Activated naive CD8-positive, alpha-beta T cell treated with anti-CD3 and anti-CD28 coated beads, Interleukin-2, amount 50 U/mL, for 24 hours (primary cell): ENCODE results near the gene ZNF775.

Experiments used
- ATAC-seq: fragments of 150-1000 bp; cut with Tn5 transposase; one replicate; pipeline ENCODE4 v1.10.0; 2021
- DNase-seq: peaks from one replicate; pipeline ENCODE4 v3.0.0; 2021
- H3K27ac Mint-ChIP-seq: one replicate; pipeline ENCODE4 v1.8.0; 2021; ENCODE audit warnings: mild to moderate bottlenecking, mixed read lengths
- H3K27me3 Mint-ChIP-seq: one replicate; pipeline ENCODE4 v1.8.0; 2021; ENCODE audit warnings: mixed read lengths
- H3K36me3 Mint-ChIP-seq: one replicate; pipeline ENCODE4 v1.8.0; 2021; ENCODE audit warnings: low read depth, mixed read lengths
- H3K4me1 Mint-ChIP-seq: one replicate; pipeline ENCODE4 v1.8.0; 2021; ENCODE audit warnings: mixed read lengths
- H3K4me3 Mint-ChIP-seq: one replicate; pipeline ENCODE4 v1.8.0; 2021; ENCODE audit warnings: mild to moderate bottlenecking, moderate library complexity, mixed read lengths
- H3K9me3 Mint-ChIP-seq: one replicate; pipeline ENCODE4 v1.8.0; 2021; ENCODE audit warnings: mixed read lengths

Gene ZNF775

DNA sequence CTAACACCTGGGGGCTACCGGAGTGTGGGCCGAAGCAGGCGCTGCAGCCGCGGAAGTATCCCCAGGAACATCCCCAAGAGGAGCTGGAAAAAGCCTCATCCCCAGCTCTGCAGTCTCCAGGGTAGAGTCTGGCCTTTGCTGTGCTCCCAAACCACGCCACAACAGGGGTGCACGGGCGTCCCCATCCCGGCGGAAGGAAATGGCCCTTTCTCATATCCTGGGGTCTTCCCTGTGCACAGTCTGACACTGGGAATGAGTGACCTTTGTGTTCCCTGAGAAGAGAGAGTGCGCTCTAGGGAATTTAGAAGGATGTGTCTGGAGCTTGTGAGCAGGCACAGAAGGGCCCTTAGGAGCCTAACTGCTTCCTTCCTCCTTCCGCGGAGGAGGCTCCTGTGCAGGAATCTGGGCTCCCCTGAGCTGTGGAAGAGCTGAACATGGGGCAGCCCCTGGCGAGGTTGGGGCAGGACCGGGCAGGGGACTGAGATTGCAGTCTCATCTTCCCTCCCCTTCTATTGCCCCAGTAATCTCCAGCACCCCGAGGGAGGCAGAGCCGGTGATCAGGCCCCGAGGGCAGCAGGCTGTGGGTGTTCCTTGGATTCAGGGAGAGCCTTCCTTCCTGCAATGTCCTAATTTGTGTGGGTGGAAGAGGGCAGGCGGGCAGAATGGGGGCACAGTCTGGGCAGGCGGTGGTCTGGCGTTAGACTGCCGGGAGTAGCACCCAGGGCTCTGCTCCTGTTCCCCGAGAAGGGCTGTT lies 9.2 kb upstream of the ZNF775 start:
- H3K36me3 Mint-ChIP-seq, result peaks cover 7% of the 10 kb centered on the region

DNA sequence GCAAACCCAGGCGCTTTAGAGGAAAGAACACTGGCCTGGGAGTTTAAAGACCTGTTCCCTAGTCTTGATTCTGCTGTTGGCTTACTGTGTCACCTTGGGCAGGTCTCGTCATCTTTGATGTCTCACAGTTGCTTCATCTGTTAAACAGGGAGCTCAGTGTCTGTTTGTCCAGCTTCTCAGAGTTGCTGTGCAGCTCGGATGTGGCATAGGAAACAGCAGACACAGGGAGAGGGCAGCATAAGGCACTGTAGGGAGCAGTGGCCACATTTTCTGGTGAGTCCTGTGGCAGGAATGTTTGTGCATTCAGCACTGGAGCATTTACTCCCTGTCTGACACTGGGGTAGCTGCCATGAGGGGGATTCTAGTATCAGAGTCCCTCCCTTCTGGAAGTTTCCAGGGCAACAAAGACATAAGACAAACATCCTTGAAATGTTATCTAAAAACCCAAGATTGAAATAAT lies 8.5 kb upstream of the ZNF775 start:
- peaks cover 7% of the 10 kb centered on the region for H3K36me3 Mint-ChIP-seq
- H3K4me3 Mint-ChIP-seq, result peak overlapping the region; percentile 89
- DNase-seq (no peak), ATAC-seq (no peak)
- H3K27me3 Mint-ChIP-seq, result no peaks in the 10 kb centered on the region
- H3K27ac Mint-ChIP-seq, result no peak overlapping the region
- H3K9me3 Mint-ChIP-seq, result no peaks in the 10 kb centered on the region
- H3K4me1 Mint-ChIP-seq, result peaks cover 50% of the 10 kb centered on the region

More for the DNA sequence above, 9.2 kb upstream of the ZNF775 start:
- no peak for DNase-seq
- ATAC-seq, result no peak
- Mint-ChIP-seq H3K4me1 (peaks cover 50% of the 10 kb centered on the region), H3K9me3 (no peaks in the 10 kb centered on the region), H3K27me3 (no peaks in the 10 kb centered on the region), H3K27ac (peak overlapping the region; percentile 93), H3K4me3 (peak overlapping the region; percentile 89)

DNA sequence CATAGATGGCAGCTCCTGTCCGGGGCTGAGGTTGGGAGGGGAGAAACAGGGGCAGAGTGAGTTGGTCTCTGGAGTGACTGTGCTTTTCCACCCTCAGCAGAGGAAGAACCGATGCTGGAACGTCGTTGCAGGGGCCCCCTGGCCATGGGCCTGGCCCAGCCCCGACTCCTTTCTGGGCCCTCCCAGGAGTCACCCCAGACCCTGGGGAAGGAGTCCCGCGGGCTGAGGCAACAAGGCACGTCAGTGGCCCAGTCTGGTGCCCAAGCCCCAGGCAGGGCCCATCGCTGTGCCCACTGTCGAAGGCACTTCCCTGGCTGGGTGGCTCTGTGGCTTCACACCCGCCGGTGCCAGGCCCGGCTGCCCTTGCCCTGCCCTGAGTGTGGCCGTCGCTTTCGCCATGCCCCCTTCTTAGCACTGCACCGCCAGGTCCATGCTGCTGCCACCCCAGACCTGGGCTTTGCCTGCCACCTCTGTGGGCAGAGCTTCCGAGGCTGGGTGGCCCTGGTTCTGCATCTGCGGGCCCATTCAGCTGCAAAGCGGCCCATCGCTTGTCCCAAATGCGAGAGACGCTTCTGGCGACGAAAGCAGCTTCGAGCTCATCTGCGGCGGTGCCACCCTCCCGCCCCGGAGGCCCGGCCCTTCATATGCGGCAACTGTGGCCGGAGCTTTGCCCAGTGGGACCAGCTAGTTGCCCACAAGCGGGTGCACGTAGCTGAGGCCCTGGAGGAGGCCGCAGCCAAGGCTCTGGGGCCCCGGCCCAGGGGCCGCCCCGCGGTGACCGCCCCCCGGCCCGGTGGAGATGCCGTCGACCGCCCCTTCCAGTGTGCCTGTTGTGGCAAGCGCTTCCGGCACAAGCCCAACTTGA lies 7.8 kb upstream of the ZNF775 start:
- peaks cover 50% of the 10 kb centered on the region for H3K4me1 Mint-ChIP-seq
- no peak overlapping the region for H3K4me3 Mint-ChIP-seq
- H3K27me3 Mint-ChIP-seq, result no peaks in the 10 kb centered on the region
- H3K36me3 Mint-ChIP-seq, result peaks cover 7% of the 10 kb centered on the region
- no peak for DNase-seq
- H3K27ac Mint-ChIP-seq, result no peak overlapping the region
- ATAC-seq, result no peak
- no peaks in the 10 kb centered on the region for H3K9me3 Mint-ChIP-seq

DNA sequence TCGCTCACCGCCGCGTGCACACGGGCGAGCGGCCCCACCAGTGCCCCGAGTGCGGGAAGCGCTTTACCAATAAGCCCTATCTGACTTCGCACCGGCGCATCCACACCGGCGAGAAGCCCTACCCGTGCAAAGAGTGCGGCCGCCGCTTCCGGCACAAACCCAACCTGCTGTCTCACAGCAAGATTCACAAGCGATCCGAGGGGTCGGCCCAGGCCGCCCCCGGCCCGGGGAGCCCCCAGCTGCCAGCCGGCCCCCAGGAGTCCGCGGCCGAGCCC lies 7.2 kb upstream of the ZNF775 start:
- H3K9me3 Mint-ChIP-seq, result no peaks in the 10 kb centered on the region
- H3K27me3 Mint-ChIP-seq, result no peaks in the 10 kb centered on the region
- no peak overlapping the region for H3K4me3 Mint-ChIP-seq
- no peak overlapping the region for H3K27ac Mint-ChIP-seq
- H3K4me1 Mint-ChIP-seq, result peaks cover 53% of the 10 kb centered on the region
- DNase-seq, result no peak
- H3K36me3 Mint-ChIP-seq, result peaks cover 7% of the 10 kb centered on the region
- ATAC-seq, result no peak

DNA sequence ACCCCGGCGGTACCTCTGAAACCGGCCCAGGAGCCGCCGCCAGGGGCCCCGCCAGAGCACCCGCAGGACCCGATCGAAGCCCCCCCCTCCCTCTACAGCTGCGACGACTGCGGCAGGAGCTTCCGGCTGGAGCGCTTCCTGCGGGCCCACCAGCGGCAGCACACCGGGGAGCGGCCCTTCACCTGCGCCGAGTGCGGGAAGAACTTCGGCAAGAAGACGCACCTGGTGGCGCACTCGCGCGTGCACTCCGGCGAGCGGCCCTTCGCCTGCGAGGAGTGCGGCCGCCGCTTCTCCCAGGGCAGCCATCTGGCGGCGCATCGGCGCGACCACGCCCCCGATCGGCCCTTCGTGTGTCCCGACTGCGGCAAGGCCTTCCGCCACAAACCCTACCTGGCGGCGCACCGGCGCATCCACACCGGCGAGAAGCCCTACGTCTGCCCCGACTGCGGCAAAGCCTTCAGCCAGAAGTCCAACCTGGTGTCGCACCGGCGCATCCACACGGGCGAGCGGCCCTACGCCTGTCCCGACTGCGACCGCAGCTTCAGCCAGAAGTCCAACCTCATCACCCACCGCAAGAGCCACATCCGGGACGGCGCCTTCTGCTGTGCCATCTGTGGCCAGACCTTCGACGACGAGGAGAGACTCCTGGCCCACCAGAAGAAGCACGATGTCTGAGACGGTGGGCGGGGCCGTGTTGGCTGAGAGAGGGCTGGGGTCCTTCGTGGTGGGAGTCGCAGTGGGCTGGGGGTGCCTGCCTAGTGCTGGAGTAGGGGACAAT lies 6.7 kb upstream of the ZNF775 start:
- H3K27me3 Mint-ChIP-seq, result no peaks in the 10 kb centered on the region
- H3K36me3 Mint-ChIP-seq, result peaks cover 7% of the 10 kb centered on the region
- peaks cover 55% of the 10 kb centered on the region for H3K4me1 Mint-ChIP-seq
- DNase-seq, result no peak
- no peak for ATAC-seq
- H3K27ac Mint-ChIP-seq, result no peak overlapping the region
- no peak overlapping the region for H3K4me3 Mint-ChIP-seq
- no peaks in the 10 kb centered on the region for H3K9me3 Mint-ChIP-seq

DNA sequence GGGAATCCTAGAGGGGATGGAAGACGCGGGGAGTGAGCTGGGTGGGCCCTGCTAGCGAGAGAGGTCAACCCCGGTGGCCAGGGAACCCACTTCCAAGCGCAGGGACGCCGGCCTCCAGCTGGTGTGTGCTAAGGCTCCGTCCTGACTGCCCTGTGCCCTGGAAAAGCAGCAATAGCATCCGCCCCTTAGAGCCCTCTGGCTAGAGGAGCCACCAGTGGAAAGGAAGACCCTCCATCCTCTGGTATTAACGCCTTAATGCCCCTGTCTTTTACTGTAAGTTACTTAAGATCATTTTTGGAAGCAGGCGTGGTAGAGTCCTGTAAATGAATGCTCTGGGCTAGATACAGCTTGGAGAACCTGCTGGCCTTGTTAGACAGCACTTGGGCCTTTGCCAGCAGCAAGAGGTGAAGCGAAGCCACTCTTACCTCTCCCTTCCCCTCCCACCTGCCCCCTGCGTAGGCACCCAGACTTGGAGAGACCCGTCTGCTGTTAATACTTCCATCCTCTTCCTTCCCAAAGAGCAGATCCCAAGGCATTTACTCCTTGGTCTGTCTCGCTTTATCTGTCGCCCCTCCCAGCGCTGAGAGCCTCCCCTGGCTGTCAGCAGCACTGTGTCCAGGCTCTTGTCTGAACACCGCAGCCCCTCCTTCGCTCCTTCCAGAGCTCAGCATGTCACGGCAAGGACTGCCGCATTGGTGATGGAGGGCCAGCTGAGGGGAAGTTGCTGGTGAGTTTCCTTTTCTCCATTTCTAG lies 5.9 kb upstream of the ZNF775 start:
- peaks cover 5% of the 10 kb centered on the region for H3K36me3 Mint-ChIP-seq
- no peaks in the 10 kb centered on the region for H3K9me3 Mint-ChIP-seq
- H3K27me3 Mint-ChIP-seq, result no peaks in the 10 kb centered on the region
- H3K27ac Mint-ChIP-seq, result no peak overlapping the region
- no peak overlapping the region for H3K4me3 Mint-ChIP-seq
- H3K4me1 Mint-ChIP-seq, result peaks cover 57% of the 10 kb centered on the region
- no peak for DNase-seq
- no peak for ATAC-seq

DNA sequence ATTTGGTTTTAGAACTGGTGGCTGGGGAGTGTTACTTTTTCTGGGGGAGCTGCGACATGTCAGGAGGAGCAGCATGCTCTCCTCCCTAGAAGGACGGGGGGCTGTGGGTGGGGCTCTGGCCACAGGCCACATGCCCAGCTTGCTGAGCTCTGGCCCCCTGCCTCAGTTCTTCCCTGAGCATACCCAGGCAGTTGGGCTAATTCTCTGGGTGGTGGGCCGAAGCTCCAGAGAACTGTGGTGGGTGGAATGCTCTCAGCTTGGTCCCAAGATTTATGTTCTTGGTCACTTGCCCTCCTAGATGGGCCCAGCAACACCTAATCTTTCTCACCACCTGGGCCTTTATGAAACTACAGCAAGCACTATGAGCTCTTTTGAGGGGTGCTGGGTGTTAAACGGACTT lies 5.1 kb upstream of the ZNF775 start:
- Mint-ChIP-seq H3K36me3 (peaks cover 5% of the 10 kb centered on the region), H3K27me3 (no peaks in the 10 kb centered on the region), H3K4me3 (no peak overlapping the region), H3K9me3 (no peaks in the 10 kb centered on the region), H3K4me1 (peaks cover 58% of the 10 kb centered on the region), H3K27ac (no peak overlapping the region)
- no peak for DNase-seq
- no peak for ATAC-seq

DNA sequence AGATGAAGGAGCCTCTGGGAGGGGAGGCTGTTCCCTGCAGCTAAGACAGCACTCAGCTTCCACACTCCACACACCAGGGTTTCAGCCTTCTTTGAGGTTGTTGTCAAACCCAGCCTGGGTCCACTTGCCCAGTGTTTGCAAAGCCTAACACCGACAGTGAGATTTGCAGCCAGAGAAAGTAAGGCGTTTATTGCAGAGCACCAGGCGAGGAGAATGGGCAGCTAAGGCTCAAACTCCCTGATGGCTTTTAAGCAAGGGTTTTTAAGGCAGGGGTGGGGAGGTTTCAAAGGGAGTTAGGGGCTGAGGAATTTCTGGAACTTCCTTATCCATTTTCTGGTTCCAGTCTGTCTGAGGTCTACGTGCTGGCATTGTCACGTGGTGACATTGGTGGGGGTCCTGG lies 4.7 kb upstream of the ZNF775 start:
- Mint-ChIP-seq H3K4me1 (peaks cover 55% of the 10 kb centered on the region), H3K27ac (no peak overlapping the region)

DNA sequence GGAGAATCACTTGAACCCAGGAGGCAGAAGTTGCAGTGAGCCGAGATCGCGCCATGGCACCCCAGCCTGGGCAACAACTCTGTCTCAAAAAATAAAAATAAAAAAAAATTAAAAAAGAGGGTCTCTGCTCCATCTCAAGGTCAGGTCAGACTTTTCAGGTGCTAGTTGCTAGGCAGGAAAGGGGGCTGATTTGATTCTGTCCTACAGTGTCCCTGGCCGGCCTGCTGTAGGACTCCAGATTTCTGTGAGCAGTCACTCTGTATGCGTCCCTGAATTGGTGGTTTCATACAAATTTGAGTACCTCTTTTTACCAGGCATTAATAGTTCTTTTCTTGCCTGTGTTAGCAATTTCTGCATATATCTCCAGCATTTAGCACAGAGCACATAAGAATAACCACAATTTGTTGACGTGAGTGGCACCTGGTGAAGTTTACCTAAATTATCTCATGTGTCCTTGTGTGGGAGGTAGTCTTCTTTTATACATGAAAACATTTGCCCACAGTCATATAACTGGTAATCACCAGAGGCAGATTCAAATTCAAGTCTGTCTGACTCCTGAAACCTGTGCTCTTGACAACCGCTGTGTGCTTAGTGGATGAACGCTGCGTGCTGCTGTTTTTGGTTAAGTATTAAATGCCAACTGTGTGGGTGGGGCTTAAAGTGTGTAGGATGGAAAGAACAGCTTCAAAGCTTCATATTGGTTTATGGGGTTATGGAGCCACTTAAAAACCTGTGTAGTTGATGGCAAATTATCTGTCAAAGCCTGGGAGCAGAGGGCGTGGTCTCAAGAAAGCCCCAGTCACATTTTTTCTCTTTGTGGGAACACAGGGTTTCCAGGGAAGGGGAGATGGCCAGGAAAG lies 3.2 kb upstream of the ZNF775 start:
- H3K4me1 Mint-ChIP-seq, result peaks cover 55% of the 10 kb centered on the region
- peak; percentile 51 for DNase-seq
- H3K9me3 Mint-ChIP-seq, result no peaks in the 10 kb centered on the region
- ATAC-seq, result peak; percentile 37
- peak overlapping the region; percentile 48 for H3K27ac Mint-ChIP-seq
- H3K4me3 Mint-ChIP-seq, result peak overlapping the region; percentile 4
- peaks cover under 1% of the 10 kb centered on the region for H3K36me3 Mint-ChIP-seq
- H3K27me3 Mint-ChIP-seq, result no peaks in the 10 kb centered on the region

More for the DNA sequence above, 4.7 kb upstream of the ZNF775 start:
- Mint-ChIP-seq H3K9me3 (no peaks in the 10 kb centered on the region), H3K4me3 (no peak overlapping the region), H3K27me3 (no peaks in the 10 kb centered on the region), H3K36me3 (peaks cover 5% of the 10 kb centered on the region)
- ATAC-seq, result no peak
- no peak for DNase-seq

DNA sequence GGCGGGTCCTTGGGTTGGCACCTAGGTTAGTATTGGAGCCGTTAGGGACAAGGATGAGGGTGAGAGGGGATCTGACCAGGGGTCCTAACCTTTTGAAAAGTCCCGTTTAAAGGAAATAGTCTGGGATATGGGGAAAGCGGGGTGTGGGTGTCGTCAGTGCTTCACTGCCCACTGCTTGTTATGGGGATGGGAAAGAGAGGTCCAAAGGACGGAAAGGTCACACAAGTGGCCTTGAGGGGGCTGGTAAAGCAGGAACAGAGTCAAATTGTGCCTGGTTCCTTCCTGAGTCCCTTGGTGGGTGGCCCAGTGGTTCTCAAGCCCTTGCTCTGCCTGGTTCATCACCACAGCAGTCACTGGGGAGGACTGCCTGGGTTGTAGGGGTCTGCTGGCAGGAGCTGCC lies 2.6 kb upstream of the ZNF775 start:
- no peaks in the 10 kb centered on the region for H3K27me3 Mint-ChIP-seq
- H3K4me1 Mint-ChIP-seq, result peaks cover 58% of the 10 kb centered on the region
- H3K4me3 Mint-ChIP-seq, result peak overlapping the region; percentile 4
- H3K27ac Mint-ChIP-seq, result peak overlapping the region; percentile 48
- no peak for DNase-seq
- H3K36me3 Mint-ChIP-seq, result no peaks in the 10 kb centered on the region
- no peaks in the 10 kb centered on the region for H3K9me3 Mint-ChIP-seq
- ATAC-seq, result no peak

DNA sequence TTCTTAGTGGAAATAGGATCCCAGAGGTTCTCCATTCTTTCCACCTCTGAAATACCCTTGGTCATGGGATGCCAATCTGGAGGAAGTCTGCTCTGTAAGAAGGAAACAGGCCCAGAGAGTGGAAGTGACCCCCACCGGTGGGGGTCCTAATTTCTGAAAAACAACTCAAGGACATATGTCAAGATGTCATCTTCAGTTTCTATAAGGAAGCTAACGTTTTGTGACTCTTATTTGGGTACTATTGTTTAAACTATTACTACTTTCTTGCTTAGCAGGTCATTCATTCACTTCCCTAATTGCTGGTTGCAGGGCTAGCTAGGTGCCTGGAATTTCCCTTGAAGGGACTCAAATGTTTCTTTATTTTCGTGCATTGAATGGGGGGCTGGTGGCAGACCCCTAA lies 1.9 kb upstream of the ZNF775 start:
- no peaks in the 10 kb centered on the region for H3K9me3 Mint-ChIP-seq
- DNase-seq (no peak), ATAC-seq (no peak)
- no peak overlapping the region for H3K27ac Mint-ChIP-seq
- peaks cover 58% of the 10 kb centered on the region for H3K4me1 Mint-ChIP-seq
- H3K36me3 Mint-ChIP-seq, result no peaks in the 10 kb centered on the region
- no peaks in the 10 kb centered on the region for H3K27me3 Mint-ChIP-seq
- H3K4me3 Mint-ChIP-seq, result no peak overlapping the region

DNA sequence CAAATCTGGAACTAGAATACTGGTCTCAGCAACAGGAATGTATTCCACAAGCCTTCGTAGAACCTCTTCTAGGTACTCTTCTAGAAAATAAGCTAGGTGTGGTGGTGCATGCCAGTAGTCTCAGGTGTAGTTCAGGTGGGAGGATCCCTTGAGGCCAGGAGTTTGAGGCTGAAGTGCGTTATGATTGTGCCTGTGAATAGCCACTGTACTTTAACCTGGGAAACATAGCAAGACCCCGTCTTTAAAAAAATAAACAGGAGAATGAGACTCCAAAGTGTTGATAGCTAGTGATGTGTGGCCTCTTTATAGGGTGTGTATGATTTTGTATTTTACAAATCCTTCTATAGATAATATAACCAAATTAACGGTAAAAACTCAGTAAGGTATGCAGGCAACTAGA lies 1.5 kb upstream of the ZNF775 start:
- no peak for ATAC-seq
- no peak overlapping the region for H3K27ac Mint-ChIP-seq
- H3K4me3 Mint-ChIP-seq, result peak overlapping the region; percentile 76
- H3K36me3 Mint-ChIP-seq, result no peaks in the 10 kb centered on the region
- DNase-seq, result no peak
- no peaks in the 10 kb centered on the region for H3K27me3 Mint-ChIP-seq
- no peaks in the 10 kb centered on the region for H3K9me3 Mint-ChIP-seq
- H3K4me1 Mint-ChIP-seq, result peaks cover 58% of the 10 kb centered on the region

DNA sequence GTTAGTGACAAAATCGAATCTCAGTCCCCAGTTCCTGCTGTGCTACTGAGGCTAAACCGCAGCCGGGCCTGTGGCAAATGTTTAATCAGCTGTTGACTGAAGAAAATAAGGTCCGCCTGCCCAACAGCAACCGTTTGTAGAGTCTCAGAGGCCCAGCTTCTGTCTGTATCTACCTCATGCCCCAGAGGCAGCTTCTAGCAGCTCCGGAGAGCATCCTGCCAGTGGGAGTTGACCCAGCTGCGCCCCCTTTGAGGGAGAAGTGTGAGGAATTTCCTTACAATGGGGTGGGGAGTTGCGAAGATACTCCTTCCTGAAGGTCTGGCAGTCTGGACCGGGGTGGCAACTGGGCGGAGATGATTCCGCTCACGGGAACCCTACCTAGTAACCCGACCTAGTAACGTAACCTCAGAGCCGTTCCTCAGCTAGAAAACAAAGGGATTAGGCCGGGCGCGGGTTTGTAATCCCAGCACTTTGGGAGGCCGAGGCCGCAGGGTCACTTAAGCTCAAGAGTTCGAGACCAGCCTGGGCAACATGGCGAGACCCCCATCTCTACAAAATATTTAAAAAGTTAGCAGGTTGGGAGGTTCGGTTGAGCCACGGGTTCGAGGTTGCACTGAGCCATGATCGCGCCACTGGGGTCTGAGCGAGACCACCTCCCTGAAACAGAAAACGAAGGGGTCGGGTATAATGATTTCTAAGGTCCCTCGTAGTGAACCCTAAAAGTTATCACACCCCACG lies 846 bp upstream of the ZNF775 start:
- DNase-seq (peak; percentile 37), ATAC-seq (no peak)
- Mint-ChIP-seq H3K27ac (peak overlapping the region; percentile 77), H3K4me3 (peak overlapping the region; percentile 76), H3K9me3 (no peaks in the 10 kb centered on the region), H3K4me1 (peaks cover 58% of the 10 kb centered on the region), H3K36me3 (no peaks in the 10 kb centered on the region), H3K27me3 (no peaks in the 10 kb centered on the region)
